Measurements from ENCODE around the gene PAGR1.
"Not testable (repeated sequence)": the region's sequence is repeated elsewhere in the genome, so short reads cannot be mapped to it uniquely, and the experiment has no call there.

The PAGR1 gene

DNA sequence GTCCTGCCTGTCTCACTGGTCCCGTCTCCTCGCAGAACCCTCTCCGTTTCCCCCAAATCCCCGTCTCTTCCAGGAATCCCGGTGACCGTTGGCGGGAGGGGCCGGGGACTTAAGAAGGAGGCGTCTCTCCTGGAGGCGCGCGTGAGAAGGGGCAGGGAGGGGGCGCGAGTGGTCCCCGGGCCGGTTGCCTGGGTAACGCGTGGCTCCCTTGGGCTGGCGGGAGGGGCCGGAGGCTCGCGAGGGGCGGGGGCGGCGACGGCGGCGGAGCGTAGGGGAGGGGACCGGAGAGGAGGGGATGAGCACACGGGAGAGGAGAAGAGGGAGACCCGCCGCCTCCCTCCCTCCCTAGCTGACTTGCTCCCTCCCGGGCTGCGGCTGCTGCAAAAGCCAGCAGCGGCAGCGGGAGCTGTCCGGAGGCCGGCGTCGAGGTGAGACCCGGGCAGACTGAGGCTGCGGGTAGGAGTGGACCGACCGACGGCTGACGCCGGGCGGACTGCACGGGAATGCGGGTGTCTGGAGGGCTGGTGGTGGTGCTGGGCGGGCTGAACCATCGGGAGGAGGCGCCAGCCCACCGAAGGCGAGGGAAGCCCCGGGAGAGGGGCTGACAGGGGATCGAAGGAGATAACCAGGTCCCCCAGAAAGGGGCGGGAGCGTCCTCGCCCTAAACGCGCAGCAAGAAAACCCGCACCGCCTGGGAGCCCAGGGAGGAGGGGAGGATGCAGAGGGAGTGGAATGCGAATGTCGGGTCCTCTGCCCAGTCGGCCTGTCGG lies 3.9 kb upstream of the PAGR1 start, which contains the start of gene PRRT2:
Gene PRRT2, plus strand, starts transcription at position 298 of the 770 bp plus-strand sequence. CDS start 862 bp downstream, outside the sequence.
- in situ Hi-C loops (cut with MboI; ENCODE audit: low sequenced_read_pairs), result no loop called here

DNA sequence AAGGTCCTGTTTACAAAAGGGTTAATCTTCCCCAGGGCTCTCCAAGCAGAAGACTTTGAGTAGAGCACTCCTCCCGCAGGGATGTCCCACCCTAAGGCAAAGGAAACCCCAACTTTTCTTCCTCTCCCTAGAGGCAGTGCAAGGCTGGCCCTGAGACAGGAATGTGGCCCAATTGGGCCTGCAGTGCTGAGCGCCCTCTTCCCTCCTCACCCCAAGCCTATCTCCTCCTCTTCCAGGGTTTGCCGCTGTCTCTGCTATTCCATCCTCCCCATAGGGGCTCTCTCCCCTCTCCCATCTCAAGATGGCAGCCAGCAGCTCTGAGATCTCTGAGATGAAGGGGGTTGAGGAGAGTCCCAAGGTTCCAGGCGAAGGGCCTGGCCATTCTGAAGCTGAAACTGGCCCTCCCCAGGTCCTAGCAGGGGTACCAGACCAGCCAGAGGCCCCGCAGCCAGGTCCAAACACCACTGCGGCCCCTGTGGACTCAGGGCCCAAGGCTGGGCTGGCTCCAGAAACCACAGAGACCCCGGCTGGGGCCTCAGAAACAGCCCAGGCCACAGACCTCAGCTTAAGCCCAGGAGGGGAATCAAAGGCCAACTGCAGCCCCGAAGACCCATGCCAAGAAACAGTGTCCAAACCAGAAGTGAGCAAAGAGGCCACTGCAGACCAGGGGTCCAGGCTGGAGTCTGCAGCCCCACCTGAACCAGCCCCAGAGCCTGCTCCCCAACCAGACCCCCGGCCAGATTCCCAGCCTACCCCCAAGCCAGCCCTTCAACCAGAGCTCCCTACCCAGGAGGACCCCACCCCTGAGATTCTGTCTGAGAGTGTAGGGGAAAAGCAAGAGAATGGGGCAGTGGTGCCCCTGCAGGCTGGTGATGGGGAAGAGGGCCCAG lies 3.0 kb upstream of the PAGR1 start:
- in situ Hi-C loops (cut with MboI; ENCODE audit: low sequenced_read_pairs), result no loop called here

DNA sequence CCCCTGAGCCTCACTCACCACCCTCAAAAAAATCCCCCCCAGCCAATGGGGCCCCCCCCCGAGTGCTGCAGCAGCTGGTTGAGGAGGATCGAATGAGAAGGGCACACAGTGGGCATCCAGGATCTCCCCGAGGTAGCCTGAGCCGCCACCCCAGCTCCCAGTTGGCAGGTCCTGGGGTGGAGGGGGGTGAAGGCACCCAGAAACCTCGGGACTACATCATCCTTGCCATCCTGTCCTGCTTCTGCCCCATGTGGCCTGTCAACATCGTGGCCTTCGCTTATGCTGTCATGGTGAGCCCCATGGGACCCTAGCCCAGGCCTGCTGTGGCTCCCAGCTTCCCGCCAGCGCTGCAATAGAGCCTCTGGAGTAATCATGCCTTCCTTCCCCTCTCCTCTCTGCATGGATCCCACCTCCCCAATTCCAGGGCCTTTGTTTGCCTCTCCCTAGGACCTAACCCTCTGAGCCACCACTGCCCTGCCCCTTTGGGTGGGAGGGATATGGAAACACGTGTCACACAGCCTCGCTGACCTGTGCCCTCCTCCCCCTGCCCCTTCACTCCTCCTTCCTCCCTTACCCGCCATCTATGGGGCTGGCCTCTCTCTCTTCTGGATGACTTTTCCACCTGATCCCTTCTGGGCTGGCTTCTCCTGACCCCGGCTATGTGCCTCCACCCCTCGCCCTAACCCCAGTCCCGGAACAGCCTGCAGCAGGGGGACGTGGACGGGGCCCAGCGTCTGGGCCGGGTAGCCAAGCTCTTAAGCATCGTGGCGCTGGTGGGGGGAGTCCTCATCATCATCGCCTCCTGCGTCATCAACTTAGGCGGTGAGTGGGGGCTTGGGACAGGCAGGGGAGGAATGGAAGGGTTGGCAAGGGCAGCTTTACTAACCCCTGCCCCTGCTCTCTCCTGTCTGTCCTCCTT lies 2.0 kb upstream of the PAGR1 start:
- in situ Hi-C loops (cut with MboI; ENCODE audit: low sequenced_read_pairs), result no loop called here

DNA sequence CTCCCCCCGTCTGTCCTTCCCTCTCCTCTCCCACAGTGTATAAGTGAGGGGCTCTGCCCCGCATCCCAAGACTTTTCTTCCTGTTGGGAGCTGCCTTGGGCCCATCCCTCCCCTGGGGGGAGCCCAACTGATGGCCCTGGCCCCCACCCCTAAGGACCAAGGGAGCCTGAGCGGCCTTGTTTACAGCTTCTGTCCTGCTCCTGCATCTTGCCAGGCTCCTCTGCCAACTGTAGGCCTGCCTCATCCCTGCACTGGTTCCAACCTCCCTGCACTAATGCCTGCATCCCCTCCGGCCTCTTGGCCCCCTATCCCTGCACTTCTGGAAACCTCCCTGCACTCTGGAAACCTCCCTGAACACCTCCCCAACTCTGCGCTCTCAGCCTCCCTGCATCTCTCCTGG lies 1.4 kb upstream of the PAGR1 start:
- in situ Hi-C loops (cut with MboI; ENCODE audit: low sequenced_read_pairs), result no loop called here

DNA sequence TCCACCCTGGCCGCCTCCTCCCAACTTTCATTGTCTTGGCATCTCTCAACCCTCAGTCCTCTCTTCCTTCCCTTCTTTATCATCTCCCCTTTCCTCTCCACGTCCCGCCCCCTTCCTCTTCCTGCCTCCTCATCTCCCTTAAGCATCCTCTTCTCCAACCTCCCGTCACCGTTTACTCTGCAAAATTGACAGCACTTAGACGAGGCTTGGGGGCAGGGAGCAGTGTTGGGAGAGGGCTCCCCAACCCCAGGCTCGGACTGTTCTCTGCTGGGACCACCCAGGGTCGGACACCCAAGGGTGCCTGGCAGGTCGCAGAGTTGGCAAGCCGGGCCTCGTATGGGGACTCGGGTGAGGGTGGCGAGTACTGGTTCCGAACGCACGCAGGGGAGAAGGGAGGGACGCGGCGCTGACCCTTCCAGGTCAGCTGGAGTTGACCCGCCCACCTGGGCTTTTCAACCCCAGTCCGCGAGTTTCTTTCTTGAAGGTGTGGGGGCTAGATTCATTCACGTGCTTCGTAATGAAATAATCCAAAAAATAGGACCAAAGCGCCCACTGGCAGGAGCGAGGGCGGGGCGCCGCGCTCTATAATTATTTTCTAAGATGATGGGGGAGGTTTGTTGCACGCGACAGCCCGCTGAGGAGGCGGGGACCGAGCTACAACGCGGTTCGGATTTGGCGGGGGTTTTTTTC lies 775 bp upstream of the PAGR1 start:
- in situ Hi-C loops (cut with MboI; ENCODE audit: low sequenced_read_pairs), result no loop called here

DNA sequence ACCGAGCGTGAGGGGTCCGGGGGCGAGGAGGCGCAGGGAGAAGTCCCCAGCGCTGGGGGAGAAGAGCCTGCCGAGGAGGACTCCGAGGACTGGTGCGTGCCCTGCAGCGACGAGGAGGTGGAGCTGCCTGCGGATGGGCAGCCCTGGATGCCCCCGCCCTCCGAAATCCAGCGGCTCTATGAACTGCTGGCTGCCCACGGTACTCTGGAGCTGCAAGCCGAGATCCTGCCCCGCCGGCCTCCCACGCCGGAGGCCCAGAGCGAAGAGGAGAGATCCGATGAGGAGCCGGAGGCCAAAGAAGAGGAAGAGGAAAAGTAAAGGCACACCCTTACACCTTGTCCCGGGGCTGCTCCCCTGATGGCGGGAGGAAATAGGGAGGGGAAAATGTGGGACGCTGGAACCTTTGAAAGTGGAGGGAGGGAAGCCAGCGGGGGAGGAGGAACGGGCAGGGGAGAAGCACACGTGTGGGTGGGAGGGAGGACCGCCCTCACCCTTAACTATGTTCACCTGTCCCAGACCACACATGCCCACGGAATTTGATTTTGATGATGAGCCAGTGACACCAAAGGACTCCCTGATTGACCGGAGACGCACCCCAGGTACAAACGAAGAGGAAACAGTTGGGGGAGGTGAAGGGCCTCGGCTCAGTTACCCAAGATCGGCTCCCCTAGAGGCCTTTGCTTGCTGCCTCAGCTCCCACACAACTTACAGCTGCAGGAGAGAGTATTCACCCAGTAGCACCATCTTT lies 916 bp downstream of the PAGR1 start:
- in situ Hi-C loops (cut with MboI; ENCODE audit: low sequenced_read_pairs), result no loop called here

DNA sequence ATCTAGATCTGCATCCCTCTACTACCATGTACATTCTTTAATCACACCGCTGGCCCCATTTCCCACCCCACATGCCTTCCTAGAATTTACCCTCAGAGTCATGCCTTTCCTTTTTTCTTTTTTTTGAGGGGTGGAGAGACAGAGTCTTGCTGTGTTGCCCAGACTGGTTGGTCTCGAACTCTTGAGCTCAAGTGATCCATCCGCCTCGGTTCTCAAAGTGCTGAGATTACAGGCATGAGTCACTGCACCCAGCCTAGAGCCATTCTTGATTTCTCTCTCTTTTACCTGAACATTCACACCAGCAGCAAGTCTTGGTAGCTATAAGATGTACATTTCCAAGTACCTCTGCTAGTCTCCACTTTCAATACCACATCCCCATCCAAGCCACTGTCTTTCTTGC lies 2.1 kb downstream of the PAGR1 start:
- in situ Hi-C loops (cut with MboI; ENCODE audit: low sequenced_read_pairs), result no loop called here

DNA sequence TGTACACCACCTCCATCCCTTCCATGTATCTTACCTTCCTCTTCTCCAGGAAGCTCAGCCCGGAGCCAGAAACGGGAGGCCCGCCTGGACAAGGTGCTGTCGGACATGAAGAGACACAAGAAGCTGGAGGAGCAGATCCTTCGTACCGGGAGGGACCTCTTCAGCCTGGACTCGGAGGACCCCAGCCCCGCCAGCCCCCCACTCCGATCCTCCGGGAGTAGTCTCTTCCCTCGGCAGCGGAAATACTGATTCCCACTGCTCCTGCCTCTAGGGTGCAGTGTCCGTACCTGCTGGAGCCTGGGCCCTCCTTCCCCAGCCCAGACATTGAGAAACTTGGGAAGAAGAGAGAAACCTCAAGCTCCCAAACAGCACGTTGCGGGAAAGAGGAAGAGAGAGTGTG lies 3.6 kb downstream of the PAGR1 start:
- in situ Hi-C loops (cut with MboI; ENCODE audit: low sequenced_read_pairs), result no loop called here

DNA sequence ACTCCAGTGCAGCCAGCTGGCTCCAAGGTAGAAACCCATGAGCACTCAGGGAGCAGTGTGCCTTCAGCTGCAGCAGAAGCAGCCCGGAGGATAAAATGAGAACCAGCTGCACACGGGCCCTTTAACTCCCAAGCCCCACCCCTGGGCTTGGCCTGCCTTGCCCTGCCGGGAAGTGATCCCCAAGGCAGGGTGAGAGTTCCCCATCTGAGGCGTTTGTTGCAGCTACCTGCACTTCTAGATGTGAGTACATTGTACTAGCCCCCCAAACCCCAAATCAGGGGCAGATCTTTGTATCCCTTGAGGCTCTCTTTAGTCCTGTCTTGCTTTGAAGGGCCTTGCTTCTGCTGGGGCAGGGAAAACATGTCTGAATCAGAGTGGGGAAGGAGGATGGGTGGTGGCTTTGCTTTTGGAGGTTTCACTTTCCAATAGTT lies 4.3 kb downstream of the PAGR1 start, which contains the start of gene MVP:
Gene MVP, plus strand, starts transcription at position 192 of the 431 bp plus-strand sequence. CDS start 10,088 bp downstream, outside the sequence.
- in situ Hi-C loops (cut with MboI; ENCODE audit: low sequenced_read_pairs), result no loop called here

DNA sequence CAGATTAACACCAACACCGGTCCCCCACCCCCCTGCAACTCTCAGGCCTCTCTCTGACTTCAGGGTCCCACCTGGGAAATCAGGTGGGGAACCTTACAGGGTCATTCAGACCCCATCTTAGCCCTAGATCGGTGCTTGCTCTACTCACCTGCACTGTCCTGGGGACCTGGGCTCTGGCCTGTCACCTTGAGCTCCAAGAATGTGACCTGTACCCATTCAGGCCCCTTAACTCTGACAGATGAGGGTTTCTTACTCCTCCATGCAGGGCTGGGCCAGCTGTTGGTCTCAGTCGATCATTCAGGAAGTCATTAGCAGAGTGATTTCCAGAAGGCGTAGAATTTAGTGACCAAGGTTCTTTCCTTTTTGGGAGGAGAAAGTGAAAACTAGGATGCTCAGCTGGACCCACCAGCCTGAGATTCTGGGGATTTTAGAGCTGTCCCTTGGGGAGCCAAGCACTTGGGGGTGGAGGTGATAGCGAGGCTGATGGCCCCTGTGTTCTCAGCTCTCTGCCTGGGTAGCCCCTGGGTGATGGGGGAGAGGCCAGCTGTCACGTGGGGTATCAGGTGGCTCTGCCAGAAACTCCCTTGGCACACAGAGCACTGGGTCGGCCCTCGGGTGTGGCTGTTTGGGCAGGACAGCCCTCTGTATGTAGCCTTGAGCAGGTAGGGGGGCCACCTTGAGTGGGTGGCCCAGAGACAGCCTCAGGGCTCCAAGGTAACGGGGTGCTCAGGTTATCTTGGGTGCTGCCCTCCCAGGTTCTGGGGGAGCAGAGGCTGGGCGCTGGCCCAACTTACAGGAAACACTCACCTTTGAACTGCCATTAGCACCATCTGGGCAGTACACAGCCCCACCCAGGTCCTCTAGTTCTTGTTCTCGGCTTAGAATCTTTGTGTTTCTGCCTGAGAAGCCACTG lies 5.0 kb downstream of the PAGR1 start:
- in situ Hi-C loops (cut with MboI; ENCODE audit: low sequenced_read_pairs), result no loop called here

DNA sequence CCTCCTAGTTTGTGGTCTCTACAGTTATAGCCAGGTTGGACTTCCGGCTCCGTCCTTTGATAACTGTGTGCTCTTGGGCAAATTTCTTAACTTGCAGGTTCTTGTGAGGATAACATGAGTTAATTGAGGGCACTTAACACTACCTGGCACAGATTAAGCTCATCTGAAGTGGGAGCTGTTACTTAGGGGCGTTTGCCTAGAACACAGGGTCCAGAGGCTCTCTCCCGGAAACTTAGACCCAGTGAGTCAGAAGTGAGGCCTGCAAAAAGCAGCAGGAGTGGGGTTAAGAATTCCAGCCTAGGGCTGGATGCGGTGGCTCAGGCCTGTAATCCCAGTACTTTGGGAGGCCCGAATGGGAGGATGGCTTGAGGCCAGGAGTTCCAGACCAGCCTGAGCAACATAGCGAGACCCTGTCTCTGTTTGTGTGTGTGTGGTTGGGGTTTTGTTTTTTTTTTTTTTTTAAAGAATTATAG lies 5.7 kb downstream of the PAGR1 start:
- in situ Hi-C loops (cut with MboI; ENCODE audit: low sequenced_read_pairs), result no loop called here

DNA sequence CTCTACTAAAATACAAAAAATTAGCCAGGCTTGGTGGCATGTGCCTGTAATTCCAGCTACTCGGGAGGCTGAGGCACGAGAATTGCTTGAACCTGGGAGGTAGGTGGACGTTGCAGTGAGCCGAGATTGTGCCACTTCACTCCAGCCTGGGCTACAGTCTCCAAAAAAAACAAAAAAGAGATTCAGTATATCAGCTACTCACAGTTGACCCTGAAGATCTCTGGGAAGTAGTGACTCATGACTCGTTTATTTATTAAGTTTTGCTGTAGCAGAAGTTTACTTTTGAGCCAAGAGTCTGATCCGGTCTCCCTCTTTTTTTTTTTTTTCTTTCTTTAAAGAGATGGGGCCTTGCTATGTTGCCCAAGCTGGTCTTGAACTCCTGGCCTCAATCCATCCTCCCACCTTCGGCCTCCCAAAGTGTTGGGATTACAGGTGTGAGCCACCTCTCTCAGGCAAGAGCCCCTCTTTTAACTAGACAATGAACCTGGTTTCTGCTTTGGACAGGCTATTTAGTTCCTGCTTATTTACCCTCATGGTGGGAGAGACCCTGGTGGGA lies 8.7 kb downstream of the PAGR1 start:
- in situ Hi-C loops (cut with MboI; ENCODE audit: low sequenced_read_pairs), result no loop called here

DNA sequence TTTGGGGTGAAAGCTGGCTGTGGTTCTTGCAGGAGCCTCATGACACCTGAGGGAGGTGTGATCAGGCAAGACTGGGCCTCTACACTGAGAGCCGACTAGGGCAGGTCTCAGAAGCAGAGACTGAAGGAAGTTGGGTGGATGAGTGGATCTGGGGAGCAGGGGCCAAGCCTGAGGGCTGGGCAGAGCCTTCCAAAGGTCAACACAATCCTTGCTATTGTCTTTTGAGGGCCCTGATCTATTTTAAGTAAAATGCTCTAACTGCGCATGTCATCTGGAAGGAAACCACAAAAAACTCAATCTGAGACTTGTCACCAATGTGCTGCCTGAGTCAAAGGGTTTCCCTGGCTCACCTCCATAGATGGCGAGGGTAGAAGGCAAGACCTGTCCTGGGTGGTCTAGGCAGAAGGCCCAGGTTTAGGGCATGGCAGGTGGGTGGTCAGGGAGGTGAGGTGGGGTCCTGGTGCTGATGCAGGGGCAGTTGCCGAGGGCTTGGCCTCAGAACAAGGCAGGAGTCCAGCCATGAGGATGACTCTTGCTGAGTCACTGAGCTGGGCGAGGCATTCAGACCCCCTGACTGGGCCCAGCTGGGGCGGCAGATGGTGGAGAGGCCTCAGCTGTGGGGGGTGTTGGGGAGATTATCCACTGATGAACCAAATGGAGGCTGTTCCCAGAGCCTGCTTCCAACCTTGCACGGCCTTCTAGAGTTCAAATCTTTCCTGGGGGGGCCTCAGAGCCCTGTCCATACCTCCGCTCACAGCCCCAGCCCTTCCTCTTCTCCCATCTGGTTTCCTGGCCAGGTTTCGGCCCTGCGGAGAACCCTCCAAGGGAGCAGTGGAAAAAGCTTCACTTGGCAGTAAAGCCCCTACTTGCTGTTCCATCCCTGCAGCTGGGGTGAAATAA lies 9.4 kb downstream of the PAGR1 start:
- in situ Hi-C loops (cut with MboI; ENCODE audit: low sequenced_read_pairs), result no loop called here

DNA sequence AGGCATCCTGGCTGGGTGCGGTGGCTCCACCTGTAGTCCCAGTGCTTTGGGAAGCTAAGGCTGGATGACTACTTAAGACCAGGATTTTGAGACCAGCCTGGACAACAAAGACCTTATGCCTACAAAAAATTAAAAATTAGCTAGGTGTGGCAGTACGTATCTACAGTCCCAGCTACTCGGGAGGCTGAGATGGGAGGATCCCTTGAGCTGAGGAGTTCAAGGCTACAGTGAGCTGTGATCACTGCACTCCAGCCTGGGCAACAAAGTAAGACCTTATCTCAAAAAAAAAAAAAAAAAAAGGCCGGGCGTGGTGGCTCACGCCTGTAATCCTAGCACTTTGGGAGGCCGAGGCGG lies 10.4 kb downstream of the PAGR1 start:
- in situ Hi-C loops (cut with MboI; ENCODE audit: low sequenced_read_pairs), result no loop called here

DNA sequence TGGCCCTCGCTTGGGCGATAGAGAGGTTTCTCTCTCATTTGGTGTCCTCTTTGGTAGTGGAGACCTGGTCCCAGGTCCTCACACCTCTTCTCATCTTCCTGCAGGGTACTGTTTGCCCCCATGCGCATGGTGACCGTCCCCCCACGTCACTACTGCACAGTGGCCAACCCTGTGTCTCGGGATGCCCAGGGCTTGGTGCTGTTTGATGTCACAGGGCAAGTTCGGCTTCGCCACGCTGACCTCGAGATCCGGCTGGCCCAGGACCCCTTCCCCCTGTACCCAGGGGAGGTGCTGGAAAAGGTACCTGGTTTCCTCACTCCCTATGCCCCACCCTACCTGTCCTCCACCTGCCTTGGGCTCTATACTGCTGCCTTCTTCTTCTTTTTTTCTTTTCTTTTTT lies 14.8 kb downstream of the PAGR1 start:
- in situ Hi-C loops (cut with MboI; ENCODE audit: low sequenced_read_pairs), result no loop called here

DNA sequence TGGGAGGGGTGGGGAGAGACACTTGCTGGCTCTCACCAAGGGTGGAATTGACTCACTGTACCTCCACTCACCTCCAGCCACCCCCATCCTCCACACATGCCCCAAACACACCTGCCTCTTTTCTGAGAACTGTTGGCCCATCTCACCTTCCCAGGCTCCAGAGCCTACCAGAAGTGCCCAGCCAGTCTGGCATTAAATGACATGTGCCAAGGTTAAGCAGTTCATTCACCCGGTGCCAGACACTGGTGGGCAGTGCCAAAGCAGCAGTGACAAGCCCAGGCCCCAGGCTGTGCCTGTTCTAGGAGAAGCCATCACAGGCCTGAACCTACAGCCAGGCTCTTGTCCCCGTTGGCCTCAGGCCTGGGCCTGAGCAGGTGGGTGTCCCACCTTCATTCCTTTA lies 15.5 kb downstream of the PAGR1 start:
- in situ Hi-C loops (cut with MboI; ENCODE audit: low sequenced_read_pairs), result no loop called here

DNA sequence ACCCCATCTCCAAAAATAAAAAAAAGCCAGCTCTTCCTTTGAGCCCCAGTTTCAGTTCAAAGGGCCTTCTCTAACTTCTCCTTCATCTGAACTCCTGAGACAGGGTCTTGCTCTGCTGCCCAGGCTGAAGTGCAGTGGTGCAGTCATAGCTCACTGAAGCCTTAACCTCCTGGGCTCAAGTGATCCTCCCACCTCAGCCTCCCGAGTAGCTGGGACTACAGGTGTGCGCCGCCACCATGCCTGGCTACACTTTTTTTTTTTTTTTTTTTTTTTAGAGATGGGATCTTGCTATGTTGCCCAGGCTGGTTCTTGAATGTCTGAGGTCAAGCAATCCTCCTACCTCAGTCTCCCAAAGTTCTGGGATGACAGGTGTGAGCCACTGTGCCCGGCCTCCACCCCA lies 17.3 kb downstream of the PAGR1 start:
- in situ Hi-C loops (cut with MboI; ENCODE audit: low sequenced_read_pairs), result not testable (repeated sequence)
